ENCODE data around the gene IFITM1.
"Not testable (repeated sequence)": the region's sequence is repeated elsewhere in the genome, so short reads cannot be mapped to it uniquely, and the experiment has no call there.

Gene IFITM1

GRCh38 chr11:282630-283360, 31.0 kb upstream of the IFITM1 start:
- no peak for DNase-seq

- DNase-seq, result no peak
Measured at GRCh38 chr11:283405-284104, 30.3 kb upstream of the IFITM1 start.

- no peak for DNase-seq
Measured at GRCh38 chr11:284105-285020, 29.5 kb upstream of the IFITM1 start.

- no peak for DNase-seq
Measured at GRCh38 chr11:285021-285893, 28.6 kb upstream of the IFITM1 start.

- DNase-seq, result no peak
Measured at GRCh38 chr11:285894-286220, 28.0 kb upstream of the IFITM1 start.

GRCh38 chr11:286977-287820, 26.6 kb upstream of the IFITM1 start:
- DNase-seq, result not testable (repeated sequence)

- DNase-seq, result no peak
Measured at GRCh38 chr11:287821-288477, 25.9 kb upstream of the IFITM1 start.

- DNase-seq, result peak; percentile 34
Measured at GRCh38 chr11:288478-289397, 25.1 kb upstream of the IFITM1 start, which contains the start of gene PGGHG. Gene PGGHG (plus strand): TSS chr11:289126. CDS start chr11:289817, 691 bp downstream.

- DNase-seq, result no peak
Measured at GRCh38 chr11:289398-289711, 24.5 kb upstream of the IFITM1 start.

- no peak for DNase-seq
Measured at GRCh38 chr11:289712-290620, 23.9 kb upstream of the IFITM1 start.

- no peak for DNase-seq
Measured at GRCh38 chr11:290621-291231, 23.1 kb upstream of the IFITM1 start.

- DNase-seq, result no peak
Measured at GRCh38 chr11:291281-292210, 22.3 kb upstream of the IFITM1 start.

GRCh38 chr11:292211-293121, 21.4 kb upstream of the IFITM1 start:
- DNase-seq, result no peak

- DNase-seq, result no peak
Measured at GRCh38 chr11:293271-293851, 20.5 kb upstream of the IFITM1 start.

- no peak for DNase-seq
Measured at GRCh38 chr11:293852-294661, 19.8 kb upstream of the IFITM1 start.
